Measurements from ENCODE around the gene NEURL1.

The NEURL1 gene

DNA sequence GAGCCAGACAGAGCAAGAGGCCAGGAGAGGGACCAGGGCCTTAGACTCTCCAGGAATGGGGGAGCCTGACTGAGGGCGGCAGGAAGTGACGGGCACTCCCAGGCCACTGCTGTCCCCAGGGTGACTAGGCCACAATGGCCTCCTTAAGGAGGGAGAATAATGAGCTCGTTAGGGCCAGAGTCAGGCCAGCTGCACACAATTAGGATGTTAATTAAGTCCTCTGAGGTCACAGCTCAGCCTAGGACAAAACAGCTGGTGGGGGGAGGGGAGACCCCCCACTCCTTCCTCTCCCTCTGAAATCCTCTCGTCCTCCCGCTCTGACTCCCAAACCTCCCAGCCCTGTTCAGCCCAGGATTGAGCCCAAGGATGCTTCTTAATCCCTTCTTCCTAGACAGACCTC lies 143.0 kb downstream of the NEURL1 start:
- Histone ChIP-seq H4K12ac (ENCODE audit: low read depth, low read length) (no peak overlapping the region), H3K4ac (ENCODE audit: low read depth, low read length) (no peak overlapping the region), H2BK120ac (ENCODE audit: insufficient read depth, low read length, poor library complexity) (no peak overlapping the region), H3K14ac (ENCODE audit: low read length) (no peak overlapping the region), H3K27ac (ENCODE audit: low read depth, low read length) (no peak overlapping the region), H4K8ac (ENCODE audit: low read depth, low read length) (no peak overlapping the region), H2AK5ac (ENCODE audit: low read length) (no peak overlapping the region), H2AFZ (ENCODE audit: insufficient read depth, low read length, poor library complexity) (no peak overlapping the region), H3K23ac (ENCODE audit: low read length) (no peak overlapping the region), H3K9ac (ENCODE audit: low read length) (no peak overlapping the region), H3K79me1 (ENCODE audit: low read length) (no peaks in the 10 kb centered on the region), H3K36me3 (ENCODE audit: control insufficient read depth in 1 of 2, insufficient read depth in 2 of 2, low read length in 2 of 2) (peaks cover 0 to 3% of the 10 kb centered on the region in 2 experiments), H4K91ac (ENCODE audit: low read depth, low read length) (no peak overlapping the region), H3K79me2 (ENCODE audit: control insufficient read depth, insufficient read depth, low read length, poor library complexity) (no peaks in the 10 kb centered on the region), H3K4me3 (ENCODE audit: low read depth, low read length) (no peak overlapping the region), H3K9me3 (ENCODE audit: insufficient read depth, low read depth, low read length) (no peaks in the 10 kb centered on the region), H2BK5ac (ENCODE audit: low read depth, low read length, poor library complexity) (no peak overlapping the region), H2BK12ac (ENCODE audit: low read length) (no peak overlapping the region), H3K4me2 (ENCODE audit: low read length) (no peak overlapping the region), H3K4me1 (ENCODE audit: control insufficient read depth in 1 of 2, insufficient read depth in 2 of 2, low read length in 2 of 2) (peaks cover 0 to 5% of the 10 kb centered on the region in 2 experiments), H3K18ac (ENCODE audit: low read length) (no peak overlapping the region), H3K27me3 (ENCODE audit: insufficient read depth, low read length) (no peaks in the 10 kb centered on the region)
- no CpG with 5 or more reads among the region's 5 CpGs for WGBS (ENCODE audit: extremely low coverage, insufficient coverage, insufficient read length)
- no peak for DNase-seq

DNA sequence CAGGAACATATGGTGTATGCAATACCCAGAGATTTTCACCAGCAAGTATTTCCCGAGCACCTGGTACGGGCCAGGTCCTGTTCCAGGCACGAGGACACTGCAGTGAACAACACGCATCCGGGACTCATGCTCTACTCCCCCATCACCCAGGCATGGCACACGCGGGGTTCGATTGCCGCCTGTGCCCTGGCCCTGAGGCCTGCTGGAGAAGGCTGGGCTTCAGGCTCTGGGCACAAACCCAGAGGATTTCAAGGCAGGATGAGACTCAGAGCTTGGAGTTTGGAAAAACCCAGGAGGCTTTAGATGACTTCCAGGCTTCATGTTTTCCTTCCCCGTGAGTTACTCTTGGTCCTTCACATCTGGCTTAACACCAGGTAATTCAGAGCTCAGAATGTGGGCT lies 143.5 kb downstream of the NEURL1 start:
- H3K27me3 ChIP-seq (ENCODE audit: insufficient read depth, low read length): no peaks in the 10 kb centered on the region
- H3K4ac ChIP-seq (ENCODE audit: low read depth, low read length): no peak overlapping the region
- no peak overlapping the region for H2BK120ac ChIP-seq (ENCODE audit: insufficient read depth, low read length, poor library complexity)
- WGBS (ENCODE audit: extremely low coverage, insufficient coverage, insufficient read length): no CpG with 5 or more reads among the region's 10 CpGs
- no peak overlapping the region for H3K27ac ChIP-seq (ENCODE audit: low read depth, low read length)
- H3K79me1 ChIP-seq (ENCODE audit: low read length): no peaks in the 10 kb centered on the region
- no peak overlapping the region for H3K23ac ChIP-seq (ENCODE audit: low read length)
- no peaks in the 10 kb centered on the region for H3K79me2 ChIP-seq (ENCODE audit: control insufficient read depth, insufficient read depth, low read length, poor library complexity)
- H3K9me3 ChIP-seq (ENCODE audit: insufficient read depth, low read depth, low read length): no peaks in the 10 kb centered on the region
- peaks cover 0 to 3% of the 10 kb centered on the region in 2 experiments for H3K36me3 ChIP-seq (ENCODE audit: control insufficient read depth in 1 of 2, insufficient read depth in 2 of 2, low read length in 2 of 2)
- no peak overlapping the region for H4K12ac ChIP-seq (ENCODE audit: low read depth, low read length)
- no peak overlapping the region for H3K4me3 ChIP-seq (ENCODE audit: low read depth, low read length)
- H3K18ac ChIP-seq (ENCODE audit: low read length): no peak overlapping the region
- no peak overlapping the region for H2AK5ac ChIP-seq (ENCODE audit: low read length)
- H4K91ac ChIP-seq (ENCODE audit: low read depth, low read length): no peak overlapping the region
- DNase-seq: peak in 1 of 2 donors; percentile 41
- H3K14ac ChIP-seq (ENCODE audit: low read length): no peak overlapping the region
- no peak overlapping the region for H2AFZ ChIP-seq (ENCODE audit: insufficient read depth, low read length, poor library complexity)
- H3K9ac ChIP-seq (ENCODE audit: low read length): no peak overlapping the region
- no peak overlapping the region for H3K4me2 ChIP-seq (ENCODE audit: low read length)
- H3K4me1 ChIP-seq (ENCODE audit: control insufficient read depth in 1 of 2, insufficient read depth in 2 of 2, low read length in 2 of 2): peaks cover 0 to 5% of the 10 kb centered on the region in 2 experiments
- no peak overlapping the region for H2BK5ac ChIP-seq (ENCODE audit: low read depth, low read length, poor library complexity)
- H2BK12ac ChIP-seq (ENCODE audit: low read length): no peak overlapping the region
- H4K8ac ChIP-seq (ENCODE audit: low read depth, low read length): no peak overlapping the region

DNA sequence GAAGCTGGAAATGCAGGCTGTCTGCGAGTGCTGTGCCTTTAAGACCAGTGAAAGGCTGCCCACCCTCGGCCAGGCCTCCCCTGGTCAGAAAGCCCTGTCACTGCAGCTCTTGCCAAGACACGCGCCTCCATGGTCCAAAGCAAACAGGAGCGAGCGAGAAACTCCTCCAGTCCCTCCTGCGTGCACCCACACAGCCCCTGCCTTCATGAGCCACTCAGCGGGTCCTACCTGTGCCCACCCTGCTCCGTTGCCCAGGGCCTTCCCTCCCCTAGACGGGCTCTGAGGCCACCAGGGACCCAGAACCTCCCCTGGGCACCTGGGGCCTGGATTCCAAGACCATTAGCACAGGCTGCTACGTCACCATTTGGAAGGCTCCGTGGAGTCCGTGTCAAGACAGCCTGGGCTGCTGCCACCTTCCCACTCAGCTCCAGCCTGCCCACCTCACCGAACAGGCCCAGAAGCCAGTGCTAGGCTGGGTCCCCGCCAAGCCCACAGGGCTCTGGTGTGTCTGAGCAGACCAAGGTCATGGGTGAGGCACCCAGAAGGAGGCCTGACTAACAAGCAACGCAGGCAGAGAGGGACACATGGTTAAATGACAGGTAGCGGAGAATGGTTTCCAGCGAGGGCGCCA lies 144.5 kb downstream of the NEURL1 start:
- H3K23ac ChIP-seq (ENCODE audit: low read length): no peak overlapping the region
- no peak overlapping the region for H4K12ac ChIP-seq (ENCODE audit: low read depth, low read length)
- DNase-seq: peak; percentile 35 to 55
- no peak overlapping the region for H3K4me3 ChIP-seq (ENCODE audit: low read depth, low read length)
- no CpG with 5 or more reads among the region's 19 CpGs for WGBS (ENCODE audit: extremely low coverage, insufficient coverage, insufficient read length)
- no peak overlapping the region for H2AK5ac ChIP-seq (ENCODE audit: low read length)
- H3K4ac ChIP-seq (ENCODE audit: low read depth, low read length): no peak overlapping the region
- H3K4me2 ChIP-seq (ENCODE audit: low read length): no peak overlapping the region
- no peak overlapping the region for H2AFZ ChIP-seq (ENCODE audit: insufficient read depth, low read length, poor library complexity)
- H3K9me3 ChIP-seq (ENCODE audit: insufficient read depth, low read depth, low read length): no peaks in the 10 kb centered on the region
- H4K8ac ChIP-seq (ENCODE audit: low read depth, low read length): no peak overlapping the region
- no peak overlapping the region for H3K27ac ChIP-seq (ENCODE audit: low read depth, low read length)
- no peaks in the 10 kb centered on the region for H3K36me3 ChIP-seq (ENCODE audit: control insufficient read depth in 1 of 2, insufficient read depth in 2 of 2, low read length in 2 of 2)
- H2BK5ac ChIP-seq (ENCODE audit: low read depth, low read length, poor library complexity): no peak overlapping the region
- H3K14ac ChIP-seq (ENCODE audit: low read length): no peak overlapping the region
- no peaks in the 10 kb centered on the region for H3K79me2 ChIP-seq (ENCODE audit: control insufficient read depth, insufficient read depth, low read length, poor library complexity)
- no peak overlapping the region for H4K91ac ChIP-seq (ENCODE audit: low read depth, low read length)
- no peak overlapping the region for H2BK12ac ChIP-seq (ENCODE audit: low read length)
- no peaks in the 10 kb centered on the region for H3K27me3 ChIP-seq (ENCODE audit: insufficient read depth, low read length)
- H3K18ac ChIP-seq (ENCODE audit: low read length): no peak overlapping the region
- H3K4me1 ChIP-seq (ENCODE audit: control insufficient read depth in 1 of 2, insufficient read depth in 2 of 2, low read length in 2 of 2): peaks cover 0 to 5% of the 10 kb centered on the region in 2 experiments
- no peak overlapping the region for H3K9ac ChIP-seq (ENCODE audit: low read length)
- H2BK120ac ChIP-seq (ENCODE audit: insufficient read depth, low read length, poor library complexity): no peak overlapping the region
- H3K79me1 ChIP-seq (ENCODE audit: low read length): no peaks in the 10 kb centered on the region

DNA sequence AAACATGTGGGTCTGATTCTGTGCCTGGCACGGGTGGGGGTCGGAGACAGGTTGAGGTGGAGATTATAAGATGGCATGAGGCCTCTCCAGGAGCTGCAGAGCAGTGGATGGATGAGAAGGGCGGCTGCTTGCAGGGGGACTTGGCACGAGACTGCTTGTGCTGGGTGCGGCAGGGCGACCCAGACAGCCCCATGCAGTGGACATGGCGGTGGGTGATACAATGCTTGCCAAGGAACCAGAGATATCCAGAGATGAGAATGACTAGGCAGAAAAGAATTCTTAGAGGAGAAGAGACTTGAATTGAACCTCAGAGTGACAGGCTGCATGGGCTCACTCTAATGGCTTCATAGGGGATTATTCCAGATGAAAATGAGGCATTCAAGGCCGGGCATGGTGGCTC lies 145.4 kb downstream of the NEURL1 start:
- Histone ChIP-seq H2BK5ac (ENCODE audit: low read depth, low read length, poor library complexity) (no peak overlapping the region), H3K9me3 (ENCODE audit: insufficient read depth, low read depth, low read length) (no peaks in the 10 kb centered on the region), H3K4ac (ENCODE audit: low read depth, low read length) (no peak overlapping the region), H3K4me2 (ENCODE audit: low read length) (no peak overlapping the region), H4K91ac (ENCODE audit: low read depth, low read length) (no peak overlapping the region), H4K8ac (ENCODE audit: low read depth, low read length) (no peak overlapping the region), H3K9ac (ENCODE audit: low read length) (no peak overlapping the region), H2AFZ (ENCODE audit: insufficient read depth, low read length, poor library complexity) (no peak overlapping the region), H2AK5ac (ENCODE audit: low read length) (no peak overlapping the region), H3K27me3 (ENCODE audit: insufficient read depth, low read length) (no peaks in the 10 kb centered on the region), H3K4me1 (ENCODE audit: control insufficient read depth in 1 of 2, insufficient read depth in 2 of 2, low read length in 2 of 2) (peaks cover 0 to 5% of the 10 kb centered on the region in 2 experiments), H3K36me3 (ENCODE audit: control insufficient read depth in 1 of 2, insufficient read depth in 2 of 2, low read length in 2 of 2) (no peaks in the 10 kb centered on the region), H3K79me1 (ENCODE audit: low read length) (no peaks in the 10 kb centered on the region), H3K4me3 (ENCODE audit: low read depth, low read length) (no peak overlapping the region), H4K12ac (ENCODE audit: low read depth, low read length) (no peak overlapping the region), H3K27ac (ENCODE audit: low read depth, low read length) (no peak overlapping the region), H3K23ac (ENCODE audit: low read length) (no peak overlapping the region), H2BK120ac (ENCODE audit: insufficient read depth, low read length, poor library complexity) (no peak overlapping the region), H3K14ac (ENCODE audit: low read length) (no peak overlapping the region), H2BK12ac (ENCODE audit: low read length) (no peak overlapping the region), H3K18ac (ENCODE audit: low read length) (no peak overlapping the region), H3K79me2 (ENCODE audit: control insufficient read depth, insufficient read depth, low read length, poor library complexity) (no peaks in the 10 kb centered on the region)
- no CpG with 5 or more reads among the region's 8 CpGs for WGBS (ENCODE audit: extremely low coverage, insufficient coverage, insufficient read length)
- no peak for DNase-seq

Measured in trophoblast cell (in vitro differentiated cells and primary cell).